AG09309 (cell line): ENCODE measurements around the gene FES.
"Not testable (repeated sequence)": the region's sequence is repeated elsewhere in the genome, so short reads cannot be mapped to it uniquely, and the experiment has no call there.

Source experiments
- DNase-seq: peaks from one replicate; pipeline ENCODE4 v3.0.0-alpha.2; 2010; ENCODE audit warnings: low read depth
- H3K4me3 ChIP-seq: 2 replicates; pipeline ENCODE4 v1.5.1; 2011; ENCODE audit warnings: mild to moderate bottlenecking, low read depth, low read length, moderate library complexity; ENCODE audit not compliant: control insufficient read depth
- CTCF ChIP-seq: IDR thresholded peaks from 2 replicates; pipeline ENCODE4 v1.5.1; 2011; ENCODE audit warnings: mild to moderate bottlenecking, low read depth, low read length, inconsistent platforms; ENCODE audit not compliant: insufficient read depth, control insufficient read depth; ENCODE audit errors: missing control alignments

The FES gene

GRCh38 chr15:90839187-90840071 is 44.9 kb upstream of the FES start:
- TF ChIP-seq CTCF: no peak
- no peak overlapping the region for H3K4me3 ChIP-seq
- no peak for DNase-seq

- TF ChIP-seq CTCF: no peak
- no peak overlapping the region for H3K4me3 ChIP-seq
- DNase-seq: no peak
Measured at GRCh38 chr15:90840157-90840855, 44.0 kb upstream of the FES start.

- H3K4me3 ChIP-seq: no peak overlapping the region
- no peak for DNase-seq
- no peak for TF ChIP-seq CTCF
Measured at GRCh38 chr15:90840954-90841353, 43.4 kb upstream of the FES start.

- DNase-seq: no peak
- no peak overlapping the region for H3K4me3 ChIP-seq
- TF ChIP-seq CTCF: no peak
Measured at GRCh38 chr15:90844696-90845095, 39.6 kb upstream of the FES start.

GRCh38 chr15:90845201-90845949 is 38.9 kb upstream of the FES start:
- peak; percentile 79 for DNase-seq

GRCh38 chr15:90849424-90849823 is 34.9 kb upstream of the FES start:
- H3K4me3 ChIP-seq, DNase-seq: not testable (repeated sequence)

More at GRCh38 chr15:90845201-90845949, 38.9 kb upstream of the FES start:
- H3K4me3 ChIP-seq: no peak overlapping the region
- no peak for TF ChIP-seq CTCF
